ENCODE data around the gene RANGAP1.

GRCh38 chr22:41324821-41325528 is 39.0 kb upstream of the RANGAP1 start:
- no peak for TF ChIP-seq CTCF (IDR thresholded peaks at IDR 0.05; ENCODE audit: borderline replicate concordance, extremely low read depth, low read length, poor library complexity, severe bottlenecking)
- TF ChIP-seq EZH2 (IDR thresholded peaks at IDR 0.05; ENCODE audit: borderline replicate concordance, low read depth, low read length, severe bottlenecking): no peak

Measured in DND-41 (cell line).